Activated B cell treated with CpG ODN at 0.5 μM for 24 hours (primary cell): ENCODE measurements around the gene CALN1. TPM values are rescaled to one million over a fixed set of nuclear protein-coding genes. Genes with fewer than 3 reads are reported as not detected.

Experiments
- ATAC-seq: fragments of 200-7000 bp; cut with Tn5 transposase; one replicate; pipeline ENCODE4 v1.10.0; 2021; ENCODE audit warnings: low read depth, mild to moderate bottlenecking, moderate library complexity
- CTCF ChIA-PET: fragments of 350-600 bp; sonication (Branson Sonifier 250); formaldehyde crosslinking; loops from one replicate; lab custom pipeline; 2021; ENCODE audit warnings: antibody characterized with exemption; lab: Charles Lee
- POLR2A ChIA-PET: fragments of 350-600 bp; sonication (Branson Sonifier 250); formaldehyde crosslinking; loops from one replicate; lab custom pipeline; 2021; ENCODE audit warnings: antibody characterized with exemption; lab: Charles Lee
- DNase-seq: peaks from one replicate; pipeline ENCODE4 v3.0.0; 2022
- H3K27ac Mint-ChIP-seq: one replicate; pipeline ENCODE4 v1.8.0; 2020; ENCODE audit warnings: mixed read lengths
- H3K27me3 Mint-ChIP-seq: one replicate; pipeline ENCODE4 v1.8.0; 2021; ENCODE audit warnings: mixed read lengths
- H3K36me3 Mint-ChIP-seq: one replicate; pipeline ENCODE4 v1.8.0; 2021; ENCODE audit warnings: low read depth, mixed read lengths
- H3K4me1 Mint-ChIP-seq: one replicate; pipeline ENCODE4 v1.8.0; 2021; ENCODE audit warnings: mixed read lengths
- H3K4me3 Mint-ChIP-seq: one replicate; pipeline ENCODE4 v1.8.0; 2020; ENCODE audit warnings: mild to moderate bottlenecking, mixed read lengths
- H3K9me3 Mint-ChIP-seq: one replicate; pipeline ENCODE4 v1.8.0; 2020; ENCODE audit warnings: mixed read lengths
- intact Hi-C: fragments of 100-400 bp; cut with micrococcal nuclease; formaldehyde crosslinking; loops from one replicate; pipeline ENCODE4 v1.15.1; 2024
- total RNA-seq: library from RNA; stranded (reverse); gene quantifications from 2 replicates; pipeline ENCODE4 v1.2.3, GENCODE V29; 2022
- TF ChIP-seq, protein P1 (sequence below): fragments of 200-600 bp; IDR thresholded peaks from one replicate; pipeline ENCODE4 v1.8.0; 2022; ENCODE audit warnings: antibody characterized with exemption, mild to moderate bottlenecking

The CALN1 gene
- total RNA-seq, 1 donor from 2014 or later = not detected

DNA sequence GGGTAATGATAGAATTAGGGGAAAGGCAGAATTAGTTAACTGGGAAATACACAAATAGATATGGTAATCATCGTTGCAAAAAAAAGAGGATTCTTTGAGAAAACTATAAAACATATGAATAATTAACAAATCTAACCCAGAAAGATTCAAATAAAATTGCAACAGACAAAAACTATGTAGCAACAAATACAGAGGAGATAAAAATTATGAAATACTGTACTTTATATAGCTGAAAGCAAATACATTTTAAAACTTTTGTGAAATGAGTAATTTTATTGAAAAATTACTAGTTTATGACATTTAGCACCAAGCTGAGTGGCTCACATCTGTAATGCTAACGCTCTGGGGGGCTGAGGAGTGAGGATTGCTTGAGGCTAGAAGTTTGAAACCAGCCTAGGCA, 356.7 kb downstream of the CALN1 start:
- Mint-ChIP-seq H3K36me3 (no peaks in the 10 kb centered on the region), H3K27ac (no peak overlapping the region), H3K9me3 (no peaks in the 10 kb centered on the region), H3K4me1 (no peaks in the 10 kb centered on the region), H3K4me3 (no peak overlapping the region), H3K27me3 (no peaks in the 10 kb centered on the region)
- TF ChIP-seq, protein P1, sequence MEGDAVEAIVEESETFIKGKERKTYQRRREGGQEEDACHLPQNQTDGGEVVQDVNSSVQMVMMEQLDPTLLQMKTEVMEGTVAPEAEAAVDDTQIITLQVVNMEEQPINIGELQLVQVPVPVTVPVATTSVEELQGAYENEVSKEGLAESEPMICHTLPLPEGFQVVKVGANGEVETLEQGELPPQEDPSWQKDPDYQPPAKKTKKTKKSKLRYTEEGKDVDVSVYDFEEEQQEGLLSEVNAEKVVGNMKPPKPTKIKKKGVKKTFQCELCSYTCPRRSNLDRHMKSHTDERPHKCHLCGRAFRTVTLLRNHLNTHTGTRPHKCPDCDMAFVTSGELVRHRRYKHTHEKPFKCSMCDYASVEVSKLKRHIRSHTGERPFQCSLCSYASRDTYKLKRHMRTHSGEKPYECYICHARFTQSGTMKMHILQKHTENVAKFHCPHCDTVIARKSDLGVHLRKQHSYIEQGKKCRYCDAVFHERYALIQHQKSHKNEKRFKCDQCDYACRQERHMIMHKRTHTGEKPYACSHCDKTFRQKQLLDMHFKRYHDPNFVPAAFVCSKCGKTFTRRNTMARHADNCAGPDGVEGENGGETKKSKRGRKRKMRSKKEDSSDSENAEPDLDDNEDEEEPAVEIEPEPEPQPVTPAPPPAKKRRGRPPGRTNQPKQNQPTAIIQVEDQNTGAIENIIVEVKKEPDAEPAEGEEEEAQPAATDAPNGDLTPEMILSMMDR = no peak
- CTCF ChIA-PET = no interaction called here
- intact Hi-C loops = no loop called here
- no peak for DNase-seq
- ATAC-seq = no peak
- POLR2A ChIA-PET = no interaction called here

DNA sequence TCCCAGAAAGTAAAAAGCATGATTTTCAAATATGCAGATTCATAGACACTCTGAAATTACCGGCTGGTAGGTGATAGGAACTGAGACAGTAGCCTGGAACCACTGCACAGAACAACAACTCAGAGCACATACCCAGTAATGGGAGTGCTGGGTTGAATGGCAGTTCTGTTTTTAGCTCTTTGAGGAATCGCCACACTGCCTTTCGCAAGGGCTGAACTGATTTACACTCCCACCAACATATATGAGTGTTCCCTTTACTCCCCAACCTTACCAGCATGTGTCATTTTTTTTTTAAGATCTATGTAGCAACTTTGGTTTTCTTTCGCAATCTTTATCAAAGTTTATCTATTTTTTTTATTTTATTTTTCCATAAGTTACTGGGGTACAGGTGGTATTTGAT, 358.8 kb downstream of the CALN1 start:
- TF ChIP-seq, protein P1 = no peak
- ATAC-seq = no peak
- intact Hi-C loops = no loop called here
- ChIA-PET POLR2A (no interaction called here), CTCF (no interaction called here)
- H3K27ac Mint-ChIP-seq = no peak overlapping the region
- H3K4me1 Mint-ChIP-seq = no peaks in the 10 kb centered on the region
- H3K4me3 Mint-ChIP-seq = no peak overlapping the region
- no peaks in the 10 kb centered on the region for H3K27me3 Mint-ChIP-seq
- no peaks in the 10 kb centered on the region for H3K36me3 Mint-ChIP-seq
- no peak for DNase-seq
- H3K9me3 Mint-ChIP-seq = no peaks in the 10 kb centered on the region

DNA sequence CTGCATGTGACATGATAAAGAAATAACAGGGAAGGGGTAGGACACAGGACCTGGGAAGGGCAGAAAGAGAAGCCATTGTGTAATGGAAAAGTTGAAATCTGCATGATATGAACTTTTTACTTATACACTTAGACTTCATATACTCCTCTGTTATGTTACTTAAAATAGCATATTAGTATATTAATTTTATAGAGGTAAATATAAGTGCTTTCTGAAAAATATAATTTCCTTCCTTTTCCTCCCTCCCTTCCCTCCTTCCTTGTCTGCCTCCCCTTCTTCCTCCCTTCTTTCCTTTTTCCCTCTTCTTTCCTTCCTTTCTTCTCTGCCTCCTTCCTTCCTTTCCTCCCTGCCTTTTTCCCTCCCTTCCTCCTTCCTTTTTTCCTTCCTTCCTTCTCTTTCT, 363.7 kb downstream of the CALN1 start:
- POLR2A ChIA-PET = no interaction called here

DNA sequence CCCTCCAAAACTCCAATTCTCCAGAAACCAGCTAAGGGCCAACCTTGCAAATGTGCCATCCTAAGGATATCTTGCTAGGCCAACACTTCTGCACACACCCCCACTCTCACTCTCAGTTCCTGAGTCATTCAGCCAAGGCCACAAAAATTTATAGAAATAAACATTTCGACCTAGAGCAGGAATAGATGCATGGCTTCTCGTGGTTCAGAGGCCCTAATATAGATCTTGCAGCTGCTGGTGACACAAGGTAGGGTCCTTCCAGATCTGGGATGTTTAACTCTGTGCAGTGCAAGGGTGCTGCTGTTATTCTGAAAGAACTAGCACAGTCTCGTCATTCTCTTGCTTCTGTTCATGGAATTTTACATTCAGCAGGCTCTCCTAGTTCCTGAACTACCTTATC, 369.3 kb downstream of the CALN1 start:
- TF ChIP-seq, protein P1 = no peak
- Mint-ChIP-seq H3K4me1 (no peaks in the 10 kb centered on the region), H3K36me3 (no peaks in the 10 kb centered on the region), H3K4me3 (no peak overlapping the region), H3K9me3 (peaks cover 7% of the 10 kb centered on the region), H3K27me3 (no peaks in the 10 kb centered on the region), H3K27ac (no peak overlapping the region)
- DNase-seq = no peak
- intact Hi-C loops = no loop called here
- ChIA-PET POLR2A (no interaction called here), CTCF (no interaction called here)
- ATAC-seq = no peak

More for the DNA sequence above, 363.7 kb downstream of the CALN1 start:
- ATAC-seq = no peak
- CTCF ChIA-PET = no interaction called here
- H3K27ac Mint-ChIP-seq = no peak overlapping the region
- TF ChIP-seq, protein P1 = no peak
- no peaks in the 10 kb centered on the region for H3K9me3 Mint-ChIP-seq
- no peaks in the 10 kb centered on the region for H3K36me3 Mint-ChIP-seq
- H3K4me3 Mint-ChIP-seq = no peak overlapping the region
- no peaks in the 10 kb centered on the region for H3K27me3 Mint-ChIP-seq
- intact Hi-C loops = no loop called here
- no peaks in the 10 kb centered on the region for H3K4me1 Mint-ChIP-seq
- no peak for DNase-seq

DNA sequence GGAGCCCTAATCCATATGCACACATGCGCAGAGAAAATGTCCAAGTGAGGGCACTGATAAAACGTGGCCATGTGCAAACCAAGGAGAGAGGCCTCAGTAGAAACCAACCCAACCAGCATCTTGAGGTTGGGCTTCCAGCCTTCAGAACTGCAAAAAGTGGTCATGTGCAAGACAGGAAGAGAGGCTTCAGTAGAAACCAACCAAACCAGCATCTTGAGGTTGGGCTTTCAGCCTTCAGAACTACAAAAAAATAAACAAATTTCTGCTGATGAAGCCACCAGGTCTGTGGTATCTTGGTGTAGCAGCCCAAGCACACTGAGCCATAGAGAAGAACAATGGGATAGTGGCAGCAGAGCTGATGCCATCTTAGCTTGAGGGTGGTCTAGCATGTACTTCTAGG, 371.5 kb downstream of the CALN1 start:
- Mint-ChIP-seq H3K4me1 (no peaks in the 10 kb centered on the region), H3K27me3 (no peaks in the 10 kb centered on the region), H3K9me3 (peaks cover 11% of the 10 kb centered on the region), H3K36me3 (no peaks in the 10 kb centered on the region), H3K4me3 (no peak overlapping the region), H3K27ac (no peak overlapping the region)
- ATAC-seq (no peak), DNase-seq (no peak)
- CTCF ChIA-PET = no interaction called here
- TF ChIP-seq, protein P1 = no peak
- intact Hi-C loops = no loop called here
- POLR2A ChIA-PET = no interaction called here
